Neural progenitor cell (in vitro differentiated cells): ENCODE data around the gene CCDC102B. TPM values are rescaled to one million over a fixed set of nuclear protein-coding genes. Genes with fewer than 3 reads are reported as not detected.

Experiments
- DNase-seq: peaks from one replicate; pipeline ENCODE4 v3.0.0-alpha.2; 2016; ENCODE audit warnings: low spot score
- H2AFZ ChIP-seq: fragments of 200-600 bp; sonication (generic); replicated peaks from 2 replicates; pipeline ENCODE4 v1.6.1; 2016; ENCODE audit warnings: antibody characterized with exemption
- H3F3A ChIP-seq: fragments of 200-600 bp; sonication (generic); 2 replicates; pipeline ENCODE4 v1.6.1; 2016; ENCODE audit warnings: antibody characterized with exemption, low read depth
- H3K27ac ChIP-seq: fragments of 200-600 bp; sonication (generic); 2 replicates; pipeline ENCODE4 v1.5.1; 2016; ENCODE audit warnings: mild to moderate bottlenecking
- H3K27me3 ChIP-seq: fragments of 200-600 bp; sonication (generic); 2 replicates; pipeline ENCODE4 v1.6.1; 2016; ENCODE audit warnings: mild to moderate bottlenecking, moderate library complexity
- H3K36me3 ChIP-seq: fragments of 200-600 bp; sonication (generic); 2 replicates; pipeline ENCODE4 v1.5.1; 2016
- H3K4me1 ChIP-seq: fragments of 200-600 bp; sonication (generic); 2 replicates; pipeline ENCODE4 v1.6.1; 2016; ENCODE audit warnings: mixed run types
- H3K4me2 ChIP-seq: fragments of 200-600 bp; sonication (generic); 2 replicates; pipeline ENCODE4 v1.6.1; 2016
- H3K4me3 ChIP-seq: fragments of 200-600 bp; sonication (generic); 2 replicates; pipeline ENCODE4 v1.5.1; 2016
- H3K79me2 ChIP-seq: fragments of 200-600 bp; sonication (generic); 2 replicates; pipeline ENCODE4 v1.6.1; 2016; ENCODE audit warnings: low read depth
- H3K9ac ChIP-seq: fragments of 200-600 bp; sonication (generic); 2 replicates; pipeline ENCODE4 v1.6.1; 2016
- H3K9me3 ChIP-seq: fragments of 200-600 bp; sonication (generic); 2 replicates; pipeline ENCODE4 v1.5.1; 2016; ENCODE audit warnings: low read depth
- H4K20me1 ChIP-seq: fragments of 200-600 bp; sonication (generic); 2 replicates; pipeline ENCODE4 v1.6.1; 2016; ENCODE audit warnings: low read depth
- H3K27ac Mint-ChIP-seq: 3 replicates; pipeline ENCODE4 v1.8.0; 2021; ENCODE audit warnings: mixed read lengths
- H3K27me3 Mint-ChIP-seq: 2 replicates; pipeline ENCODE4 v1.8.0; 2022; ENCODE audit warnings: low read depth, mild to moderate bottlenecking, inconsistent platforms, moderate library complexity, mixed read lengths; ENCODE audit not compliant: insufficient read depth
- H3K36me3 Mint-ChIP-seq: 3 replicates; pipeline ENCODE4 v1.8.0; 2021; ENCODE audit warnings: mixed read lengths
- H3K4me1 Mint-ChIP-seq: 3 replicates; pipeline ENCODE4 v1.8.0; 2021; ENCODE audit warnings: mixed read lengths
- H3K4me3 Mint-ChIP-seq: 3 replicates; pipeline ENCODE4 v1.8.0; 2021; ENCODE audit warnings: mild to moderate bottlenecking, moderate library complexity, mixed read lengths
- H3K9me3 Mint-ChIP-seq: 3 replicates; pipeline ENCODE4 v1.8.0; 2020; ENCODE audit warnings: mixed read lengths
- CTCF ChIP-seq: fragments of 200-600 bp; sonication (generic); IDR thresholded peaks from 2 replicates; pipeline ENCODE4 v1.5.1; 2017; ENCODE audit warnings: antibody characterized with exemption, mild to moderate bottlenecking
- EZH2 ChIP-seq: fragments of 200-600 bp; sonication (generic); IDR thresholded peaks from 2 replicates; pipeline ENCODE4 v1.6.1; 2017; ENCODE audit warnings: antibody characterized with exemption, mild to moderate bottlenecking, moderate library complexity
- EZH2phosphoT487 ChIP-seq: fragments of 200-600 bp; sonication (generic); IDR thresholded peaks from 2 replicates; pipeline ENCODE4 v1.6.1; 2017; ENCODE audit warnings: antibody characterized with exemption
- total RNA-seq: library from RNA; depleted of rRNA; stranded (reverse); fragments of >200 nt; gene quantifications from 2 replicates; pipeline ENCODE4 v1.2.3, GENCODE V29; 2015; ENCODE audit warnings: low replicate concordance

Gene CCDC102B
- total RNA-seq, 1 donor from 2014 or later, result 26.2 TPM

- no peak overlapping the region for H3K4me2 ChIP-seq
- no peak overlapping the region for H3K27ac Mint-ChIP-seq
- no peak overlapping the region for H3K9ac ChIP-seq
- H3K9me3 Mint-ChIP-seq, result no peaks in the 10 kb centered on the region
- no peaks in the 10 kb centered on the region for H3K79me2 ChIP-seq
- no peak overlapping the region for H3K4me3 Mint-ChIP-seq
- H3K27me3 Mint-ChIP-seq, result no peaks in the 10 kb centered on the region
- H3K27ac ChIP-seq, result no peak overlapping the region
- H3K4me1 ChIP-seq, result no peaks in the 10 kb centered on the region
- H3F3A ChIP-seq, result no peaks in the 10 kb centered on the region
- no peaks in the 10 kb centered on the region for H3K9me3 ChIP-seq
- no peaks in the 10 kb centered on the region for H3K4me1 Mint-ChIP-seq
- H3K27me3 ChIP-seq, result no peaks in the 10 kb centered on the region
- no peak overlapping the region for H2AFZ ChIP-seq
- no peaks in the 10 kb centered on the region for H3K36me3 Mint-ChIP-seq
- no peaks in the 10 kb centered on the region for H4K20me1 ChIP-seq
- DNase-seq, result no peak
- H3K4me3 ChIP-seq, result no peak overlapping the region
- TF ChIP-seq EZH2phosphoT487, result no peak
- no peak for TF ChIP-seq EZH2
- TF ChIP-seq CTCF, result no peak
- H3K36me3 ChIP-seq, result no peaks in the 10 kb centered on the region
Observed at GRCh38 chr18:68772268-68772667, 25.6 kb upstream of the CCDC102B start.

DNA sequence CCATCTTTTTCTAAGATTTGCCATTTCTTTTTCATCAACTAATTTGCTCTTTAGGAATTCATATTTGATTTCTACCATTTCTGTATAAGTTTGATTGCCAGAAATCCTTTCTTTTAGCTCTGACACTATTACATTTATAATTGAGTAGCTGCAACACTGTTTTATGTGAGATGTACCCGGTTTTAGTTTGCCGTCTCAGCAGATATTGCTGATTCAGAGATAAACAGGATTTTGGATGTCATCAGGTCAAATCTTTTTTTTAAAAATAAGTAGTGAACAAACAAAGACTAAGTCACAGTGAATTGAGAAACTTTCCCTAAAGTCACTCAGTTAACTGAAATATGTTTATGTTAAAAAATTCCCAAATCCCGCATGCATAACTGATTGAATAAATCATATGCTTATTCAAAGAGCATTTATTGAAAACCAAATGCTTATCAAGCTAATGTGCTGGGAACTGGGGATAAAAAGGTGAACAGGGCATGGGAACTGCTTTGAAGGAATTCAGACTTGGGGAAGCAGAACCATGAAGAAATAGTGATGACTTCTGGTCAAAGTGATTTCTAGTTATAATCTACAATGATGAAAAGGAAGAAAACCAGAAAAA lies 19.5 kb upstream of the CCDC102B start:
- Mint-ChIP-seq H3K27ac (peak overlapping the region; percentile 19), H3K36me3 (no peaks in the 10 kb centered on the region), H3K9me3 (no peaks in the 10 kb centered on the region), H3K4me3 (no peak overlapping the region), H3K4me1 (no peaks in the 10 kb centered on the region), H3K27me3 (no peaks in the 10 kb centered on the region)
- H3K4me1 ChIP-seq, result no peaks in the 10 kb centered on the region
- no peaks in the 10 kb centered on the region for H3F3A ChIP-seq
- H3K9me3 ChIP-seq, result no peaks in the 10 kb centered on the region
- no peak overlapping the region for H2AFZ ChIP-seq
- no peak overlapping the region for H3K4me2 ChIP-seq
- no peak for DNase-seq
- H4K20me1 ChIP-seq, result no peaks in the 10 kb centered on the region
- no peak overlapping the region for H3K4me3 ChIP-seq
- H3K36me3 ChIP-seq, result no peaks in the 10 kb centered on the region
- H3K27me3 ChIP-seq, result no peaks in the 10 kb centered on the region
- no peaks in the 10 kb centered on the region for H3K79me2 ChIP-seq
- H3K27ac ChIP-seq, result no peak overlapping the region
- no peak overlapping the region for H3K9ac ChIP-seq
- TF ChIP-seq CTCF (no peak), EZH2phosphoT487 (no peak), EZH2 (no peak)

GRCh38 chr18:68779169-68779568 lies 18.7 kb upstream of the CCDC102B start:
- no peaks in the 10 kb centered on the region for H3K9me3 ChIP-seq
- no peaks in the 10 kb centered on the region for H3K27me3 ChIP-seq
- no peak overlapping the region for H2AFZ ChIP-seq
- H3K27ac ChIP-seq, result no peak overlapping the region
- H3K79me2 ChIP-seq, result no peaks in the 10 kb centered on the region
- no peaks in the 10 kb centered on the region for H3K4me1 ChIP-seq
- Mint-ChIP-seq H3K9me3 (no peaks in the 10 kb centered on the region), H3K4me3 (no peak overlapping the region), H3K36me3 (no peaks in the 10 kb centered on the region), H3K27ac (no peak overlapping the region), H3K27me3 (no peaks in the 10 kb centered on the region), H3K4me1 (no peaks in the 10 kb centered on the region)
- DNase-seq, result no peak
- H3K4me2 ChIP-seq, result no peak overlapping the region
- H3K36me3 ChIP-seq, result no peaks in the 10 kb centered on the region
- H3K9ac ChIP-seq, result no peak overlapping the region
- no peak overlapping the region for H3K4me3 ChIP-seq
- no peaks in the 10 kb centered on the region for H4K20me1 ChIP-seq
- TF ChIP-seq CTCF, result no peak
- no peak for TF ChIP-seq EZH2
- no peak for TF ChIP-seq EZH2phosphoT487
- H3F3A ChIP-seq, result no peaks in the 10 kb centered on the region
